ENCODE data around the gene CFAP45.
"Not testable (repeated sequence)": the region's sequence is repeated elsewhere in the genome, so short reads cannot be mapped to it uniquely, and the experiment has no call there.

Gene CFAP45

GRCh38 chr1:159900755-159901360, 893 bp upstream of the CFAP45 start:
- no peak for FAIRE-seq

GRCh38 chr1:159899634-159900033, 331 bp downstream of the CFAP45 start:
- FAIRE-seq, result not testable (repeated sequence)

GRCh38 chr1:159898527-159898926, 1.4 kb downstream of the CFAP45 start:
- FAIRE-seq, result no peak

GRCh38 chr1:159897962-159898361, 2.0 kb downstream of the CFAP45 start:
- no peak for FAIRE-seq

GRCh38 chr1:159896546-159896930, 3.4 kb downstream of the CFAP45 start:
- FAIRE-seq, result no peak

- FAIRE-seq, result no peak
Observed at GRCh38 chr1:159895836-159896545, 4.0 kb downstream of the CFAP45 start.

- no peak for FAIRE-seq
Observed at GRCh38 chr1:159895286-159895685, 4.7 kb downstream of the CFAP45 start.

- FAIRE-seq, result no peak
Observed at GRCh38 chr1:159892944-159893343, 7.0 kb downstream of the CFAP45 start.

GRCh38 chr1:159891275-159892157, 8.4 kb downstream of the CFAP45 start:
- FAIRE-seq, result no peak

GRCh38 chr1:159890390-159890789, 9.6 kb downstream of the CFAP45 start:
- no peak for FAIRE-seq

- no peak for FAIRE-seq
Observed at GRCh38 chr1:159889821-159890252, 10.1 kb downstream of the CFAP45 start.

- no peak for FAIRE-seq
Observed at GRCh38 chr1:159889202-159889601, 10.8 kb downstream of the CFAP45 start.

- FAIRE-seq, result no peak
Observed at GRCh38 chr1:159884296-159884695, 15.7 kb downstream of the CFAP45 start.

GRCh38 chr1:159883134-159883533, 16.8 kb downstream of the CFAP45 start:
- no peak for FAIRE-seq

GRCh38 chr1:159882527-159882862, 17.5 kb downstream of the CFAP45 start:
- FAIRE-seq, result no peak

- no peak for FAIRE-seq
Observed at GRCh38 chr1:159881622-159882526, 18.1 kb downstream of the CFAP45 start.

GRCh38 chr1:159880430-159880829, 19.5 kb downstream of the CFAP45 start:
- no peak for FAIRE-seq

- no peak for FAIRE-seq
Observed at GRCh38 chr1:159879977-159880376, 20.0 kb downstream of the CFAP45 start.

GRCh38 chr1:159879136-159879535, 20.8 kb downstream of the CFAP45 start:
- no peak for FAIRE-seq

- FAIRE-seq, result no peak
Observed at GRCh38 chr1:159877695-159878444, 22.1 kb downstream of the CFAP45 start.

GRCh38 chr1:159873530-159874143, 26.3 kb downstream of the CFAP45 start:
- no peak for FAIRE-seq

GRCh38 chr1:159872891-159873290, 27.1 kb downstream of the CFAP45 start:
- FAIRE-seq, result no peak

Measured in A204.1 (cell line).